Tibial nerve (tissue), 4 donors: ENCODE measurements around the gene AMDHD2. TPM values are rescaled to one million over a fixed set of nuclear protein-coding genes. Genes with fewer than 3 reads are reported as not detected.

ENCODE experiments used
- DNase-seq, 2 donors: peaks; one replicate each; pipeline ENCODE4 v3.0.0-alpha.2; 2019; ENCODE audit warnings: low spot score in 2 of 2
- H3K27ac ChIP-seq, 4 donors: fragments of 200-600 bp; sonication (generic) in 3 of 4; one replicate each; pipeline ENCODE4 v1.5.1; 2017 to 2019; ENCODE audit warnings: mild to moderate bottlenecking in 1 of 4
- H3K27me3 ChIP-seq, 2 donors: fragments of 200-600 bp; sonication (generic) in 1 of 2; one replicate each; pipeline versions ENCODE4 v1.5.1 to v1.6.0; 2017 to 2019
- H3K36me3 ChIP-seq, 3 donors: fragments of 200-600 bp; sonication (generic); one replicate each; pipeline ENCODE4 v1.5.1; 2018 to 2019
- H3K4me1 ChIP-seq, 4 donors: fragments of 200-600 bp; sonication (generic) in 3 of 4; one replicate each; pipeline ENCODE4 v1.5.1; 2017 to 2019
- H3K4me3 ChIP-seq, 4 donors: fragments of 200-600 bp; sonication (generic) in 3 of 4; one replicate each; pipeline ENCODE4 v1.5.1; 2017 to 2019; ENCODE audit warnings: mild to moderate bottlenecking in 1 of 4, moderate library complexity in 1 of 4
- H3K9me3 ChIP-seq, 4 donors: fragments of 200-600 bp; sonication (generic) in 3 of 4; one replicate each; pipeline ENCODE4 v1.5.1; 2017 to 2019
- EP300 ChIP-seq, 2 donors: sonication (generic); formaldehyde crosslinking; IDR thresholded peaks; one replicate each; pipeline ENCODE4 v1.6.1; 2017; ENCODE audit warnings: antibody characterized with exemption in 2 of 2, mild to moderate bottlenecking in 1 of 2
- POLR2A ChIP-seq, 2 donors: fragments of 450-650 bp; IDR thresholded peaks; one replicate each; pipeline ENCODE4 v1.6.1; 2017; ENCODE audit warnings: antibody characterized with exemption in 2 of 2, mild to moderate bottlenecking in 2 of 2, moderate library complexity in 2 of 2
- WGBS, 2 donors: methylation state at CpG; one replicate each; pipeline ENCODE4 v1.1.5; 2018; 5-methylcytosine and 5-hydroxymethylcytosine counted together
- total RNA-seq, 4 donors: library from RNA; depleted of rRNA; stranded (reverse); fragments of >200 nt; gene quantifications; one replicate each; pipeline ENCODE4 v1.1.0, GENCODE V29; 2016
- TF ChIP-seq, protein P1 (sequence below), 5 experiments: fragments of 200-600 bp in 3 of 5; fragments of 450-650 bp in 2 of 5; sonication (generic) in 3 of 5; IDR thresholded peaks; one replicate each; pipeline ENCODE4 v1.5.1; 2016 to 2019; ENCODE audit warnings: antibody characterized with exemption in 5 of 5, mild to moderate bottlenecking in 3 of 5, moderate library complexity in 2 of 5

Gene AMDHD2
- total RNA-seq, 4 donors from 2014 or later: 40.4 to 64.5 (median 55.2) TPM

DNA sequence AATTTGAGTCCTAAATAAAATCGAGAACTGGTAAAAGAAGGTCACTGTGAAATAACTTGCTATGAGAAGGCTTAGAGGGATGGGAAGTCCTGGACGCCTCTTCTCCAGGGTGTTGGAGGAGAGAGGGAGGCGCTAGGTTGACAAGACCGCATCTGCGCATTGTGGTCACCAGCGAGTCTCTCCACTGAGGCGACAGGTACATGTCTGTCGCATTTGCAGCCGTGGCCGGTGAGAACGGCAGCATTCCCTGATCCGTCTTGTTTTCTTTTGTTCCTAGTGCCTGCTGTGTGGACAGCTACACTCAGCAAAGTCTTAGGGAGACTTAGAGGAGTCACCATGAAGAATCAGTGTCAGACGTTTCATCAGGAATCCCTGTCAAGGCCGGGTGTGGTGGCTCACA, 14.5 kb upstream of the AMDHD2 start:
- no peaks in the 10 kb centered on the region for H3K9me3 ChIP-seq
- no peak overlapping the region for H3K27ac ChIP-seq
- no peak for TF ChIP-seq EP300 (IDR thresholded peaks at IDR 0.05)
- DNase-seq: no peak
- H3K4me3 ChIP-seq: no peak overlapping the region
- WGBS, 2 donors: 86 to 87% methylated on average over 14 of the region's 14 CpGs
- no peaks in the 10 kb centered on the region for H3K27me3 ChIP-seq
- peaks cover 0 to 27% (median 16%) of the 10 kb centered on the region in 4 donors for H3K4me1 ChIP-seq
- H3K36me3 ChIP-seq: no peaks in the 10 kb centered on the region

DNA sequence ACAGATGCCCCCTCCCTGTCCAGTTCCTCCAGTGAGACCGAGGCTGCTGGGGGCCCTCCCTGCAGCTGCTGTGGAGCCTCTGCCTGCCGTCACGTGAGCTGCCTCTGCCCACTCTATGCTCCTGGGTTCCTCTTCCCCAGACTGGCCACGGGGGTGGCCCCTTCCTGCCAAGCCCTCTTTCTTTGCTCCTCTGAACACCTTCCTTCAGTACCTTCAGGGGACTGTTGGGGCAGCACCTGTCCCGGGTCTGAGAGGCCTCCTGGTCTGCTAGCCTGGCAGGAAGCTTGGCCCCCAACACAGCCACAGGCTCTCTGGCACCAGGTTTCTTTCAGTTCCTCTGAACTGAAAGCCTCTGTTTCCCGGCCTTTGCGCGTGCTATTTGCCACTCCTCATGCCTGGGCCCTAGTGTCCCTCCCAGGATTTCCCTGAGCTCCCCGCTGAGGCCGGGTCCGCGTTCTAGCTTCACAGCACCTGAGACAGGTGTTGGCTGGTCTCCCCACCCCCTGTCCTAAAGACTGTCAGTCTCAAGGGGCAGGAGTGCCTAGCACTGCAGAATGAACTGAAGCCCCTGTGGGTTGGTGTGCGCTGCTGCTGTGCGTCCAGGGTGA, 13.0 kb upstream of the AMDHD2 start:
- H3K36me3 ChIP-seq: no peaks in the 10 kb centered on the region
- WGBS, 2 donors: 64 to 75% methylated on average over 10 to 13 of the region's 14 CpGs
- H3K4me3 ChIP-seq: no peak overlapping the region
- H3K4me1 ChIP-seq: peaks cover 0 to 23% (median 8%) of the 10 kb centered on the region in 4 donors
- H3K27me3 ChIP-seq: no peaks in the 10 kb centered on the region
- peak overlapping the region in 3 of 4 donors; percentile 53 to 79 (median 61) for H3K27ac ChIP-seq
- no peak for DNase-seq
- peak in 1 of 2 donors; percentile 19 for TF ChIP-seq POLR2A (IDR thresholded peaks at IDR 0.05)
- TF ChIP-seq, protein P1, sequence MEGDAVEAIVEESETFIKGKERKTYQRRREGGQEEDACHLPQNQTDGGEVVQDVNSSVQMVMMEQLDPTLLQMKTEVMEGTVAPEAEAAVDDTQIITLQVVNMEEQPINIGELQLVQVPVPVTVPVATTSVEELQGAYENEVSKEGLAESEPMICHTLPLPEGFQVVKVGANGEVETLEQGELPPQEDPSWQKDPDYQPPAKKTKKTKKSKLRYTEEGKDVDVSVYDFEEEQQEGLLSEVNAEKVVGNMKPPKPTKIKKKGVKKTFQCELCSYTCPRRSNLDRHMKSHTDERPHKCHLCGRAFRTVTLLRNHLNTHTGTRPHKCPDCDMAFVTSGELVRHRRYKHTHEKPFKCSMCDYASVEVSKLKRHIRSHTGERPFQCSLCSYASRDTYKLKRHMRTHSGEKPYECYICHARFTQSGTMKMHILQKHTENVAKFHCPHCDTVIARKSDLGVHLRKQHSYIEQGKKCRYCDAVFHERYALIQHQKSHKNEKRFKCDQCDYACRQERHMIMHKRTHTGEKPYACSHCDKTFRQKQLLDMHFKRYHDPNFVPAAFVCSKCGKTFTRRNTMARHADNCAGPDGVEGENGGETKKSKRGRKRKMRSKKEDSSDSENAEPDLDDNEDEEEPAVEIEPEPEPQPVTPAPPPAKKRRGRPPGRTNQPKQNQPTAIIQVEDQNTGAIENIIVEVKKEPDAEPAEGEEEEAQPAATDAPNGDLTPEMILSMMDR (IDR thresholded peaks at IDR 0.05): no peak
- peak in 1 of 2 donors; percentile 7 for TF ChIP-seq EP300 (IDR thresholded peaks at IDR 0.05)
- H3K9me3 ChIP-seq: no peaks in the 10 kb centered on the region

DNA sequence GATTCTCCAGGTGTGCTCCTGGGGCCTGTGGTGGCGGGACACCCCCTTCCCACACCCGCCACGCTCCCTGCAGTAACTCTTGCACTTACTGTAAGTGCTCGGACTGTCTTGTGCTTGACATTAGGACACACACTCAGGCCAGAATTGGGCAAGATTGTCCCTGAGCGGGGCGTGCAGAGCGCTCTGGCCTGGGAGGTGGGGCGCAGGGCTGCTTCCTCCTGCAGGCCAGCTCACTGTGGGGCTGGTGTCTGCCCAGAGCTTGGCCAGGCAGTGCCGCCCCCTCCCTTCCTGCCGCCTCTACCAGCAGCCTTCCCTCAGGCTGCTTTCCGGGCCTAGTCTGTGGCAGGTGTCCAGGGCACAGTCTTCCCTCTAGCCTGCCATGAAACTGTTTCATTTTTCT, 12.5 kb upstream of the AMDHD2 start:
- no peaks in the 10 kb centered on the region for H3K9me3 ChIP-seq
- no peak overlapping the region for H3K4me3 ChIP-seq
- WGBS, 2 donors: 73 to 76% methylated on average over 6 to 7 of the region's 11 CpGs
- no peak for DNase-seq
- H3K27me3 ChIP-seq: no peaks in the 10 kb centered on the region
- TF ChIP-seq EP300 (IDR thresholded peaks at IDR 0.05): peak in 1 of 2 donors; percentile 46
- no peak for TF ChIP-seq POLR2A (IDR thresholded peaks at IDR 0.05)
- peak overlapping the region in 3 of 4 donors; percentile 53 to 79 (median 61) for H3K27ac ChIP-seq
- H3K4me1 ChIP-seq: peaks cover 0 to 23% (median 7%) of the 10 kb centered on the region in 4 donors
- H3K36me3 ChIP-seq: no peaks in the 10 kb centered on the region

DNA sequence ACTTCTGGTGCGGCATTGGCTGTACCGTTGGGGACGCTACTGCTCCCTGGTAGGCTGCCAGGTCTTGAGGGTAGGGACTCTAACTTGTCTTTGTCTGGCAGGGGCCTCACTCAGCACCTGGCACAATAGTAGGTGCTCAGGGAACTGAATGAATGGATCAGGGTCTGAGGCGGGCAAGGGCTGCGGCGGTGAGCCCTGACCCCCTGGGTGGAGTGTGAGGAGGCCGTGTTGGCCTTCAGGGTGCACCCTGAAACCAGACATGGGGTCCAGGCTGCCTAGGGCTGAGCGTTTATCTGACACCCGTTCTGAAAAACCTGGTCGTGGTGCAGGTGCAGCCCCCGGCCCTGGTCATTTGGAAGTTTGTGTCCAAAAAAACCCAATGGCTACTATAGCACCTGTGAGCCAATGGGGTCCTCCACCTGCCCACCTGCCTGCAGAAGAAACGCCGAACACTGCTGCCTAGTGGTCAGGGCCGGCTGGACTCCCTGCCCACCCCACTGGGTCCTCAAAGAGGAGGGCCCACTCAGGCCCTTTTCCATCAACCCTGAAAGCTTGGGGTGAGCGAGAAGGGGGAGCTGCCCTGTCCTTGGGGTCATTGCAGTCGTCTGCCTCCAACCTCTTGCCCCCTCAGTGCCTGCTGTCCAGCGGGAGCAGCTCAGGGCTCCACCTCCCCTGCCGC, 11.3 kb upstream of the AMDHD2 start:
- Histone ChIP-seq H3K27me3 (no peaks in the 10 kb centered on the region), H3K36me3 (no peaks in the 10 kb centered on the region), H3K9me3 (no peaks in the 10 kb centered on the region), H3K27ac (no peak overlapping the region), H3K4me1 (peaks cover 0 to 24% (median 8%) of the 10 kb centered on the region in 4 donors), H3K4me3 (no peak overlapping the region)
- WGBS, 2 donors: 85 to 86% methylated on average over 18 of the region's 18 CpGs
- DNase-seq: no peak
- TF ChIP-seq, protein P1 (IDR thresholded peaks at IDR 0.05): no peak
- TF ChIP-seq EP300 (IDR thresholded peaks at IDR 0.05) (no peak), POLR2A (IDR thresholded peaks at IDR 0.05) (no peak)

DNA sequence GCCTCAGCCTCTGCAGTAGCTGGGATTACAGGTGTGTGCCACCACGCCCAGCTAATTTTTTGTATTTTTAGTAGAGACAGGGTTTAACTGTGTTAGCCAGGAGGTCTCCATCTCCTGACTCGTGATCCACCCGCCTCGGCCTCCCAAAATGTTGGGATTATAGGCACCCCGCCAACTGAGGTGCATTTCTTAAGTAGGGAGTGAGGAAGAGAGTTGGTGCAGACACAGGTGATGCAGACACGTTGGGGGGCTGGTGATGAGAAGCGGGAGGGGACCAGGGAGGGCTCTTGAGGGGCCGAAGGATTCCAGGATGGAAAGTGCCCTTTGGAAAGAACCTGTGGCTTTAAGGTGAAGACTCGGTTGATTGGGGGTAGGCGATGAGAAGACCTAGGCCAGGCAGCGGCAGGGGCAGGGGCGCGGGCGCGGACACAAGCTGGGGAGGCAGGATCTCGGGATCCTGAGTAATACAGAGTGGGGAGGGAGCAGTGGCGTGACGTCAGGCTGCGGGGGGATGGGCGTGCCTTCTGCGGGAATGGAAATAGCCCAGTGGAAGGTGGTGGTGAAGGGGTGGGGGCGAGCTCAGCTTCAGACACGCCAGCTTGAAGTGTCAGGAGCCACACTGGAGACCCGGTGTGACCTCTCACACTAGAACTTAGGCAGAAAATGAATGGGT, 8.9 kb upstream of the AMDHD2 start:
- WGBS, 2 donors: 38 to 47% methylated on average over 24 of the region's 24 CpGs
- peak in 1 of 2 donors; percentile 26 for TF ChIP-seq EP300 (IDR thresholded peaks at IDR 0.05)
- TF ChIP-seq, protein P1 (IDR thresholded peaks at IDR 0.05): no peak
- H3K4me1 ChIP-seq: peaks cover 0 to 40% (median 22%) of the 10 kb centered on the region in 4 donors
- H3K4me3 ChIP-seq: peak overlapping the region in 1 of 4 donors; percentile 13
- H3K9me3 ChIP-seq: no peaks in the 10 kb centered on the region
- peaks cover 0 to under 1% (median 0%) of the 10 kb centered on the region in 3 donors for H3K36me3 ChIP-seq
- DNase-seq: peak; percentile 65 to 71
- no peaks in the 10 kb centered on the region for H3K27me3 ChIP-seq
- H3K27ac ChIP-seq: peak overlapping the region in 2 of 4 donors; percentile 8 to 52
